ENCODE data around the gene AP1G2. TPM values are rescaled to one million over a fixed set of nuclear protein-coding genes. Genes with fewer than 3 reads are reported as not detected.

Gene AP1G2
- total RNA-seq, 2 donors from 2014 or later, result 36.4 to 61.7 TPM

DNA sequence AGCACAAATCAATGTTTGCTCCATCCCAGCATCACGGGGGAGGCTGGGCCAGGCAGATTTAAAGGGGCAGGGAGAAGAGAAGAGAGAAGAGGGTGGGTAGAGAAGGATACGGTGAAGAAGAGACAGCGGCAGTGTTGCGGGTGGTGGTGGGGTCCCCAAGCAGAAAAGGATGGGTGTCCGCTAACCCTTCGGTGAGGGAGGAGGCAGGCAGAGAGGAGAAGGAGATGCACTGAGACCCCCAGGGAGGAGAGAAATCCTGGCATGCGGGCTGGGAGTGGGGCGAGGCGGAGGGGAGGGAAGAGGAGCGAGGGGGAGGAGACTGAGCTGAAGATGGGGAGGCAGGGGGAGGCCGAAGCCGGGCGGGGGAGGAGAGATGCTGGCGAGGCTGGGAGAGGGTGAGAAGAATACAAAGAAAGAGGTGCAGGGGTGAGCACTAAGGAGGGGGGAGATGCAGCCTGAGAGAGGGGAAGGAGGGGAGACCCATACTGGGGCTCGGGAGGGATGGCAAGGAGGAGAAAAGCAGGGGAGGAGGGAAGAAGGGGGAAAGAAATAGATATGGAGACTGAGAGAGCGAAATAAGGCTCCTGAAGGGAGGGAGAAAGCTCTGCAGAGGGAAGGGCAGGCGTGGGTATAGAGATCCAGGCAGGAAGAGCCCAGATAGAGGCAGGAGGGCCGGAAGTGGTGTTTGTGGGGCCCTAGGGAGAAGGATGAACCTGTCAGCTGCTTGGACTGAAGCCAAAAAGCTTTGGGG is 11.1 kb upstream of the AP1G2 start, which contains the start of gene JPH4:
TSS of gene JPH4 (minus strand) at position 231 of the 751 bp plus-strand sequence. CDS start 1,337 bp downstream, outside the sequence.
- TF ChIP-seq, protein P1, sequence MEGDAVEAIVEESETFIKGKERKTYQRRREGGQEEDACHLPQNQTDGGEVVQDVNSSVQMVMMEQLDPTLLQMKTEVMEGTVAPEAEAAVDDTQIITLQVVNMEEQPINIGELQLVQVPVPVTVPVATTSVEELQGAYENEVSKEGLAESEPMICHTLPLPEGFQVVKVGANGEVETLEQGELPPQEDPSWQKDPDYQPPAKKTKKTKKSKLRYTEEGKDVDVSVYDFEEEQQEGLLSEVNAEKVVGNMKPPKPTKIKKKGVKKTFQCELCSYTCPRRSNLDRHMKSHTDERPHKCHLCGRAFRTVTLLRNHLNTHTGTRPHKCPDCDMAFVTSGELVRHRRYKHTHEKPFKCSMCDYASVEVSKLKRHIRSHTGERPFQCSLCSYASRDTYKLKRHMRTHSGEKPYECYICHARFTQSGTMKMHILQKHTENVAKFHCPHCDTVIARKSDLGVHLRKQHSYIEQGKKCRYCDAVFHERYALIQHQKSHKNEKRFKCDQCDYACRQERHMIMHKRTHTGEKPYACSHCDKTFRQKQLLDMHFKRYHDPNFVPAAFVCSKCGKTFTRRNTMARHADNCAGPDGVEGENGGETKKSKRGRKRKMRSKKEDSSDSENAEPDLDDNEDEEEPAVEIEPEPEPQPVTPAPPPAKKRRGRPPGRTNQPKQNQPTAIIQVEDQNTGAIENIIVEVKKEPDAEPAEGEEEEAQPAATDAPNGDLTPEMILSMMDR (IDR thresholded peaks at IDR 0.05), result no peak
- H3K4me1 ChIP-seq (ENCODE audit: control insufficient read depth in 1 of 2, low read depth in 2 of 2), result peaks cover 4 to 14% of the 10 kb centered on the region in 2 donors
- peaks cover 16% of the 10 kb centered on the region for H3K27me3 ChIP-seq (replicated peaks; ENCODE audit: insufficient read depth)
- no peak within 1 kb of the TSS for H3K27ac ChIP-seq
- H3K4me3 ChIP-seq, result peak within 1 kb of the TSS; percentile 11
- no peaks in the 10 kb centered on the region for H3K9me3 ChIP-seq
- DNase-seq (ENCODE audit: low spot score) (no peak), ATAC-seq (ENCODE audit: insufficient number of reproducible peaks, low FRiP score, low read depth) (no peak)
- H3K36me3 ChIP-seq, result no peaks in the 10 kb centered on the region

DNA sequence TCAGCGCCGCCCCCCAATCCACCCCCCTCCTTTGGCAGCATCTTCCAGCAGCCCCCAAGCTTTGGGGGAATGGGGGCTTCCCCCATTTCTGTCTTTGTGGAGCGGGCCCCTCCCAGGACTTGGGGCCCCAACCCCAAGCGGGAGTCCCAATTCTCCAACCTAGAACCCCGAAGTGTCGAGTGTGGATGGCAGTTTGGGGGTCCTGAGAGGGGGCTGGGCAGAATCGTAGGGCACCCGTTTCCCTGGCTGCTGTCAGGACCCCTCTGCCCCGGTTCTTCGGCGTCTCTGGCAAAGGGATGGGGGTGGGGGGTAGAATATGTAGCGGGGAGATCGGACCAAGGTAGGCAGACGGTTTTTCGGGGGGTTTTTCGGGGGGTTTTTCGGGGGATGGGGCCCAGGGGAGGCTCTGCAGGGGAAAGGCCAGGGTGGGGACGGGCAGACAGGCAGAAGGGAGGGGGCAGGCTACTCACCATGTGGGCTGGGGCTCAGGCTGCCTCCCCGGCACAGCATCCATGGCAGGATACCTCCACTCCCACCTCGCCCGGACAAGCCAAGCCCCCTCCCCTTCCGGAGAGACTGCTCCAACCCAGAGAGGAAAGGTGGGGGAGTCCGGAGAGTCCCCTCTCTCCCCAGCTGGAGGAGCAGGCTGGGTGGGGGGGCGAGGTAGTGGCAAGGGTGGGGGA is 10.3 kb upstream of the AP1G2 start:
- ATAC-seq (ENCODE audit: insufficient number of reproducible peaks, low FRiP score, low read depth) (no peak), DNase-seq (ENCODE audit: low spot score) (no peak)
- Histone ChIP-seq H3K36me3 (no peaks in the 10 kb centered on the region), H3K4me1 (ENCODE audit: control insufficient read depth in 1 of 2, low read depth in 2 of 2) (peaks cover 4 to 14% of the 10 kb centered on the region in 2 donors), H3K9me3 (no peaks in the 10 kb centered on the region), H3K27ac (no peak overlapping the region), H3K27me3 (replicated peaks; ENCODE audit: insufficient read depth) (peaks cover 16% of the 10 kb centered on the region), H3K4me3 (no peak overlapping the region)
- TF ChIP-seq, protein P1 (IDR thresholded peaks at IDR 0.05), result no peak

DNA sequence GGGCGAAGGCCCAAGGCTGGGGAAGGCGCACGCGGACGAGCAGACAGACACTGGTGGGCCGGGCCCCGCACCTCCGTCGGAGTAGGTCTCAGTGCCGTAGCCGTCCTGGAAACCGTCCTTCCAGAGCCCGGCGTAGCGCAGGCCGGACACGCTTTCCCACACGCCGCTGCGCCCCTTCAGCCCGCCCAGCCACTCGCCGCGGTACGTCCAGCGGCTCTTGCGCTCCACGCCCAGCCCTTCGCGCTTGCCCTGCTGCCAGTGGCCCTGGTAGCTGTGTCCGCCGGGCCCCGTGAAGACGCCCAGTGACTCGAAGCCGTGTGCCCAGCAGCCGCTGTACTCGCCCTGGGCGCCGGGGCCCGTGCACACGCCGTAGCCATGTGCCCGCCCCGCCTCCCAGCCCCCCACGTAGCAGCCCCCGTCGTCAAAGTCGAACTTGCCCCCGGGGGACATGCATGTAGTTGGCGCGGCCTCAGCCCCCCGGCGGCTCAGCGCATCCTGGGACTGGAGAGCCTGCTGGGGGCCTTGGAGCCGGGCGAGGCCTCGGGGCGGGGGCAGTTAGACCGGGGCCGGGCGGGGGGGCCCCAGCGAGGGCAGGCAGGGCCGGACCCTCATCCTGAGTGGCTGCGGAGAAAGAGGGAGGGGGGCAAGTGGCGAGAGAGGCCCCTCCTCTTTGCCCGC is 9.6 kb upstream of the AP1G2 start:
- Histone ChIP-seq H3K4me3 (peak overlapping the region; percentile 57), H3K27ac (no peak overlapping the region), H3K4me1 (ENCODE audit: control insufficient read depth in 1 of 2, low read depth in 2 of 2) (peaks cover 4 to 14% of the 10 kb centered on the region in 2 donors), H3K36me3 (no peaks in the 10 kb centered on the region), H3K27me3 (replicated peaks; ENCODE audit: insufficient read depth) (peaks cover 16% of the 10 kb centered on the region), H3K9me3 (no peaks in the 10 kb centered on the region)
- no peak for DNase-seq (ENCODE audit: low spot score)
- no peak for ATAC-seq (ENCODE audit: insufficient number of reproducible peaks, low FRiP score, low read depth)
- TF ChIP-seq, protein P1 (IDR thresholded peaks at IDR 0.05), result no peak

DNA sequence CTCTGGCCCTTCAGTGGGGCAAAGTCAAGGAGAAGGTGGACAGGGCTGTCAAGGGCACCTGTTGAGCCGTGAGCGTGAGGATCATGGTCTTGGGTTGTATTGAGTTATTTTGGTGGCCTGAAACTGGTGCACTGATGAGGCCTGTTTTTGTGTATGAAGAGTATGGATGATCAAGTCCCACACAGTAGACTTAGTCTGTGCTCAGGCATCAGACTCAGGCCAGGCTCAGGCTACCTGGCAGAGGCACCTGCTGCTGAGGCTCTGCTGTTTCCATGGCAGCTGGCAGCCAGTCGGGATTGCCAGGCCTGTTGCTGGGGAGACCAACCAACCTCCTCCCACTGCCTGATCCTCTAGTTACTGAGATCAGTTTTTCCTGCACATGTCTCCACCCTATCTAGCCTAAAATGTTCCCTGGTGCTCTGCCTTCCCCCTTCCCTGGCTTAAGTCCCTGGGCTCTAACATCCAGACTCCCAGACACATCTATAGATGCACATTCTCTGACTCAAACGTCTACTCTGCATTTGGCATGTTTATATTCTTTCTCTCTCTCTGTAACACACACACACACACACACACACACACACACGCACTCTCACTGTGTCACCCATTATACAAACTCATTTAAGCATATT is 5.9 kb upstream of the AP1G2 start:
- no peak for DNase-seq (ENCODE audit: low spot score)
- Histone ChIP-seq H3K4me1 (ENCODE audit: control insufficient read depth in 1 of 2, low read depth in 2 of 2) (peaks cover 4 to 12% of the 10 kb centered on the region in 2 donors), H3K36me3 (no peaks in the 10 kb centered on the region), H3K27me3 (replicated peaks; ENCODE audit: insufficient read depth) (peaks cover 14% of the 10 kb centered on the region), H3K27ac (no peak overlapping the region), H3K4me3 (no peak overlapping the region), H3K9me3 (no peaks in the 10 kb centered on the region)
- no peak for ATAC-seq (ENCODE audit: insufficient number of reproducible peaks, low FRiP score, low read depth)
- TF ChIP-seq, protein P1 (IDR thresholded peaks at IDR 0.05), result no peak

All from thoracic aorta (tissue), 2 donors.